Measurements from ENCODE around the gene PCSK9.

GRCh38 chr1:55049914-55050278 lies 10.5 kb downstream of the PCSK9 start:
- TF ChIP-seq TAF1 (IDR thresholded peaks at IDR 0.05; ENCODE audit: low read depth) (no peak), EP300 (IDR thresholded peaks at IDR 0.05; ENCODE audit: borderline replicate concordance) (no peak), YY1 (IDR thresholded peaks at IDR 0.05; ENCODE audit: low read depth) (no peak), CREB1 (IDR thresholded peaks at IDR 0.05; ENCODE audit: low read depth) (no peak), CEBPB (IDR thresholded peaks at IDR 0.05) (no peak), TEAD4 (IDR thresholded peaks at IDR 0.05) (no peak), FOXM1 (IDR thresholded peaks at IDR 0.05; ENCODE audit: borderline replicate concordance, low read depth) (no peak), MAX (IDR thresholded peaks at IDR 0.05) (no peak), RAD21 (IDR thresholded peaks at IDR 0.05; ENCODE audit: low read depth) (no peak), NFIC (IDR thresholded peaks at IDR 0.05) (no peak)
